ENCODE data around the gene MSH5.

The MSH5 gene

GRCh38 chr6:31776485-31776988 is 36.7 kb downstream of the MSH5 start:
- peaks cover 3% of the 10 kb centered on the region for H3K4me1 ChIP-seq (ENCODE audit: insufficient read depth, low read length)
- no peak overlapping the region for H3K4me3 ChIP-seq (ENCODE audit: low read length)
- H2AFZ ChIP-seq (ENCODE audit: low read depth, low read length): no peak overlapping the region
- H3K27me3 ChIP-seq (ENCODE audit: insufficient read depth, low read length): no peaks in the 10 kb centered on the region
- peaks cover 28% of the 10 kb centered on the region for H3K36me3 ChIP-seq (ENCODE audit: insufficient read depth, low read length)
- H3K9me3 ChIP-seq (ENCODE audit: low read length): no peaks in the 10 kb centered on the region

- Histone ChIP-seq H3K36me3 (ENCODE audit: insufficient read depth, low read length) (peaks cover 34% of the 10 kb centered on the region), H3K4me3 (ENCODE audit: low read length) (no peak within 1 kb of the TSS), H2AFZ (ENCODE audit: low read depth, low read length) (no peak within 1 kb of the TSS), H3K27me3 (ENCODE audit: insufficient read depth, low read length) (no peaks in the 10 kb centered on the region), H3K9me3 (ENCODE audit: low read length) (no peaks in the 10 kb centered on the region), H3K4me1 (ENCODE audit: insufficient read depth, low read length) (peaks cover 3% of the 10 kb centered on the region)
Observed at GRCh38 chr6:31776989-31777666, 37.3 kb downstream of the MSH5 start, which contains the start of gene VWA7. VWA7 (minus strand) TSS chr6:31777328; CDS start chr6:31776779, 549 bp downstream.

GRCh38 chr6:31777667-31778050 is 37.9 kb downstream of the MSH5 start:
- Histone ChIP-seq H3K9me3 (ENCODE audit: low read length) (no peaks in the 10 kb centered on the region), H3K36me3 (ENCODE audit: insufficient read depth, low read length) (peaks cover 40% of the 10 kb centered on the region), H2AFZ (ENCODE audit: low read depth, low read length) (no peak overlapping the region), H3K27me3 (ENCODE audit: insufficient read depth, low read length) (no peaks in the 10 kb centered on the region), H3K4me3 (ENCODE audit: low read length) (no peak overlapping the region), H3K4me1 (ENCODE audit: insufficient read depth, low read length) (peaks cover 3% of the 10 kb centered on the region)

GRCh38 chr6:31778193-31778592 is 38.4 kb downstream of the MSH5 start:
- Histone ChIP-seq H3K36me3 (ENCODE audit: insufficient read depth, low read length) (peaks cover 44% of the 10 kb centered on the region), H3K9me3 (ENCODE audit: low read length) (no peaks in the 10 kb centered on the region), H2AFZ (ENCODE audit: low read depth, low read length) (no peak overlapping the region), H3K4me1 (ENCODE audit: insufficient read depth, low read length) (peaks cover 3% of the 10 kb centered on the region), H3K4me3 (ENCODE audit: low read length) (no peak overlapping the region), H3K27me3 (ENCODE audit: insufficient read depth, low read length) (no peaks in the 10 kb centered on the region)

- Histone ChIP-seq H3K27me3 (ENCODE audit: insufficient read depth, low read length) (no peaks in the 10 kb centered on the region), H3K4me3 (ENCODE audit: low read length) (no peak overlapping the region), H3K9me3 (ENCODE audit: low read length) (no peaks in the 10 kb centered on the region), H3K36me3 (ENCODE audit: insufficient read depth, low read length) (peaks cover 51% of the 10 kb centered on the region), H2AFZ (ENCODE audit: low read depth, low read length) (no peak overlapping the region), H3K4me1 (ENCODE audit: insufficient read depth, low read length) (peaks cover 3% of the 10 kb centered on the region)
Observed at GRCh38 chr6:31778999-31779885, 39.4 kb downstream of the MSH5 start.

- H3K9me3 ChIP-seq (ENCODE audit: low read length): no peaks in the 10 kb centered on the region
- H3K4me3 ChIP-seq (ENCODE audit: low read length): no peak overlapping the region
- H3K4me1 ChIP-seq (ENCODE audit: insufficient read depth, low read length): peaks cover 3% of the 10 kb centered on the region
- H3K27me3 ChIP-seq (ENCODE audit: insufficient read depth, low read length): no peaks in the 10 kb centered on the region
- H2AFZ ChIP-seq (ENCODE audit: low read depth, low read length): no peak overlapping the region
- peaks cover 57% of the 10 kb centered on the region for H3K36me3 ChIP-seq (ENCODE audit: insufficient read depth, low read length)
Observed at GRCh38 chr6:31779908-31780307, 40.1 kb downstream of the MSH5 start.

- H3K9me3 ChIP-seq (ENCODE audit: low read length): no peaks in the 10 kb centered on the region
- H3K36me3 ChIP-seq (ENCODE audit: insufficient read depth, low read length): peaks cover 65% of the 10 kb centered on the region
- no peak overlapping the region for H3K4me3 ChIP-seq (ENCODE audit: low read length)
Observed at GRCh38 chr6:31780507-31781243, 40.9 kb downstream of the MSH5 start.

GRCh38 chr6:31781244-31782125 is 41.7 kb downstream of the MSH5 start:
- Histone ChIP-seq H3K9me3 (ENCODE audit: low read length) (no peaks in the 10 kb centered on the region), H3K36me3 (ENCODE audit: insufficient read depth, low read length) (peaks cover 66% of the 10 kb centered on the region), H3K4me1 (ENCODE audit: insufficient read depth, low read length) (peaks cover 3% of the 10 kb centered on the region)

More at GRCh38 chr6:31780507-31781243, 40.9 kb downstream of the MSH5 start:
- Histone ChIP-seq H3K4me1 (ENCODE audit: insufficient read depth, low read length) (peaks cover 3% of the 10 kb centered on the region), H3K27me3 (ENCODE audit: insufficient read depth, low read length) (no peaks in the 10 kb centered on the region), H2AFZ (ENCODE audit: low read depth, low read length) (no peak overlapping the region)

GRCh38 chr6:31782126-31782855 is 42.5 kb downstream of the MSH5 start:
- Histone ChIP-seq H3K27me3 (ENCODE audit: insufficient read depth, low read length) (no peaks in the 10 kb centered on the region), H3K4me3 (ENCODE audit: low read length) (no peak overlapping the region), H2AFZ (ENCODE audit: low read depth, low read length) (no peak overlapping the region), H3K4me1 (ENCODE audit: insufficient read depth, low read length) (no peaks in the 10 kb centered on the region), H3K9me3 (ENCODE audit: low read length) (no peaks in the 10 kb centered on the region), H3K36me3 (ENCODE audit: insufficient read depth, low read length) (peaks cover 68% of the 10 kb centered on the region)

More at GRCh38 chr6:31781244-31782125, 41.7 kb downstream of the MSH5 start:
- Histone ChIP-seq H3K4me3 (ENCODE audit: low read length) (no peak overlapping the region), H3K27me3 (ENCODE audit: insufficient read depth, low read length) (no peaks in the 10 kb centered on the region), H2AFZ (ENCODE audit: low read depth, low read length) (no peak overlapping the region)

- Histone ChIP-seq H3K36me3 (ENCODE audit: insufficient read depth, low read length) (peaks cover 62% of the 10 kb centered on the region), H3K4me1 (ENCODE audit: insufficient read depth, low read length) (no peaks in the 10 kb centered on the region), H3K9me3 (ENCODE audit: low read length) (no peaks in the 10 kb centered on the region), H3K4me3 (ENCODE audit: low read length) (no peak overlapping the region), H3K27me3 (ENCODE audit: insufficient read depth, low read length) (no peaks in the 10 kb centered on the region), H2AFZ (ENCODE audit: low read depth, low read length) (no peak overlapping the region)
Observed at GRCh38 chr6:31784098-31784925, 44.5 kb downstream of the MSH5 start.

- Histone ChIP-seq H3K4me1 (ENCODE audit: insufficient read depth, low read length) (no peaks in the 10 kb centered on the region), H3K36me3 (ENCODE audit: insufficient read depth, low read length) (peaks cover 54% of the 10 kb centered on the region), H3K27me3 (ENCODE audit: insufficient read depth, low read length) (no peaks in the 10 kb centered on the region), H3K4me3 (ENCODE audit: low read length) (no peak overlapping the region), H3K9me3 (ENCODE audit: low read length) (no peaks in the 10 kb centered on the region), H2AFZ (ENCODE audit: low read depth, low read length) (no peak overlapping the region)
Observed at GRCh38 chr6:31785475-31785874, 45.7 kb downstream of the MSH5 start.

Measured in neuron (in vitro differentiated cells).